Activated CD4-positive, alpha-beta T cell treated with anti-CD3 and anti-CD28 coated beads, Interleukin-2, amount 50 U/mL, for 1 hour (primary cell): ENCODE data around the gene SPINK14.

Experiments
- DNase-seq: peaks from one replicate; pipeline ENCODE4 v3.0.0-alpha.2; 2020

SPINK14 gene

GRCh38 chr5:148202531-148203203 lies 34.3 kb downstream of the SPINK14 start, which contains the start of gene SPINK6:
SPINK6 (plus strand) TSS chr5:148203042; CDS start chr5:148203097, 55 bp downstream.
- no peak for DNase-seq

DNA sequence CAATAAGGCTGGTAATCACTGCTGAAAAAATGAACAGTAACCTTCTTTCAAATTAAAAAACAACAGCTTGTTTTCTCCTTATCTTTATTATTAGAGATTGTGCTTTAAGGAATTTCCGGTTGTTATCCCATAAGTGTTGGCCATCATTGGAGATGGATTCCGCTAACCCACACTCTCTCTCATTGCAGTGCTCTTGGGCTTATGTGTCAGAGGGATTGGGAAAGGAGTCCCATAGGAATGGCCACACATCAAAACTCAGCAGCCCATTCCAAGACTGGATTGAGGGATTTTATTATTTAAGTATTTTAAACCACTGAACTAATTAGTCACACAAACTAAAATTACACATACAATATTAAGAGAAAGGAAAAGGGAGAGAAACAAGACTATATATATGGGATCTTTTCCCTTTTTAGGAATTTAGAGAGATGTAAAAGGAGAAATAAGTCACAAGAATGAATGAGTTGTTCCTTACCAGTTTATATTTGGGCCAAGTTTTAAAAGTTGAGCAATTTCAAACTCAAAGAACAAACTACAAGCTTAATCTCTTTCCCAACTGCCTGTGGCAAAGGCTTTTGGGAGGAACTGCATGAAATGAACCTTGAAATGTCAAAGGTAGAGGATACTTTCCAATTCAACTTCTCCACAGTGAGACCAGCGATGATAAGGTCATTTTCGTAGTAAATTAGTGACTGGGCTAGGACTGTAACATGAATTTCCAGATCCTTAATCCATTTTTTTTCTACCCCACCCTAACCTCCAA lies 36.9 kb downstream of the SPINK14 start:
- DNase-seq = no peak

DNA sequence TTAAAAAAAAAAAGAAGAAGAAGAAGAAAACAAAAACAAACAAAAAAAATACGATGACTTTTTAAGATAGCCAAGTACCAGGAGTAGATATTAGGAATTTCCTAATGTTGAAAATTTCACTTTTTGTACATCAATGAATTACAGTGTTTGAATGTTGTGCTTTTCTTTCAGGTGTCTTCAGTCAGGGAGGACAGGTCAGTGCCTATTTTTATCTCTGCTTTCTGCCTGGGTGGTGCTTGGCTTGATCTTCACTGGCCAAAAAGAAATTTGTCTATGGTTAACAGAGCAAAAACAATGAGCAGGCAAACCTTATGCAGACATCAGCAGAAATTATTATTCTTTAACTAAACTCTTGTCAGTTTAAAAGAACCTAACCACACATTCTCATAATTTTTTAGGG lies 37.5 kb downstream of the SPINK14 start:
- DNase-seq = no peak

- no peak for DNase-seq
Measured at GRCh38 chr5:148206620-148207019, 38.3 kb downstream of the SPINK14 start.

DNA sequence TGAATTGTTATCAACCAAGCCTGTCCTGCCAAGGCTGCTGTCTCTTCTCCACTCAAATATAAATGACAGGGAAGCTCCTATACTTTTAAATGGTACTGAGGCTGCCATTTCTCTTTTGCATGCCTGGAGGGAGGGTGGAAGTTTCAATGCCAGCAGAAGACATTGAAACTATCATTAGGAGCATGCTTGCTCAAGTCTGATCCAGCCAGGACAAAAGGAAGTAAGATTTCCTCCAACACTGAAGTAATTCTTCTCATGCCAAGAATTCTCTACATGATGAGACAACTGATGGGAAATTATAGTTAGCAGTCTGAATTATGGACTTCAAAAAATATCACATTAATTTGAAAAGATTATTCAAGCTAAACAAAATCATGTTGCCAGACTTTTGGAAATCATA lies 39.9 kb downstream of the SPINK14 start:
- no peak for DNase-seq

GRCh38 chr5:148209151-148209770 lies 40.9 kb downstream of the SPINK14 start:
- DNase-seq = no peak

GRCh38 chr5:148214665-148215185 lies 46.4 kb downstream of the SPINK14 start:
- no peak for DNase-seq

- DNase-seq = no peak
Measured at GRCh38 chr5:148221508-148221907, 53.2 kb downstream of the SPINK14 start.

GRCh38 chr5:148224117-148224742 lies 55.9 kb downstream of the SPINK14 start:
- no peak for DNase-seq
